GM18505 (cell line): ENCODE results near the gene DPH1.

Experiments
- ATAC-seq: cut with Tn5 transposase; IDR thresholded peaks from one replicate; pipeline ENCODE4 v1.9.1; 2021; ENCODE audit not compliant: unreplicated experiment
- POLR2A ChIP-seq: IDR thresholded peaks from 4 replicates; pipeline ENCODE4 v1.6.1; 2011; ENCODE audit warnings: borderline replicate concordance; ENCODE audit not compliant: insufficient read depth, insufficient read length; ENCODE audit errors: extremely low read depth

Gene DPH1

GRCh38 chr17:2016494-2016893 is 13.5 kb upstream of the DPH1 start:
- no peak for ATAC-seq

GRCh38 chr17:2017274-2017941 is 12.5 kb upstream of the DPH1 start:
- no peak for ATAC-seq
- TF ChIP-seq POLR2A, result no peak

More at GRCh38 chr17:2016494-2016893, 13.5 kb upstream of the DPH1 start:
- TF ChIP-seq POLR2A, result no peak

DNA sequence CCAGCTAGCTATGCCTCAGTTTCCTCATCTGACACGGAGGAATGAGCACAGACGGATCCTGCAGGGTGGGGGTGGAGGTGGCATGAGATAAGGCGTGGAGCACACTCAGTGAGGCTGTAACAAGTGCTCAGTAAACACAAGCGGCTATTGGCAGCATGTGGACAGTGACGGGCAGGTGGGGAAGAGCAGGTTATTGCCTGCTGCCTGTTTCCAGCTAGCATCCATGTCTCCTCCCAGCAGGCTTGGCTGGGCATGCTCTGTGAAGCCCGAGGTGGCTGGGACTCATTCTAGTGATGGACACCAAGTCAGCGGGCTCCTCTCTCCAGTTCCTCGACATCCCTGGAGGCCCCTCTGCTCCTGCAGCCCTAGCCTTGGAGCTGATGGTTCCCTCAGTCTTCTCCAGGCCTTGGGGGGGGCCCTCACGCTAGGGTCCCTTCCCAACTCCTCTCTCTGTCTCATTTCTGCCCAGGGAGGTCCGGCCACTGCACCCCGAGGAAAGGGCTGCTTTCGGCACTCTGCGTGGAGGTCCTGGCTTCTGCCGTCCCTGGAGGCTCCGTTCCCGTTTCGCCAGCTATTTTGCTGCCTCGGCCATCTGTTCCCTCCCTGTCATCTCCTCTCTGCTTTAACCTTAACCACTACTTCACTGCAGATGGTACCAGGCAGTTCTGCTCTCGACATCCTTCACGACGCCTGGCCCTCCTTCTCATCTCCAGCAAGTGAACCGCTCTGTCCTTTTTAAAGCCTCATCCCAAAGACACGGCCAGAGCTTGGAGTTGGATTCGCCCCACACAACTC is 11.0 kb upstream of the DPH1 start:
- no peak for ATAC-seq
- no peak for TF ChIP-seq POLR2A

- no peak for ATAC-seq
Observed at GRCh38 chr17:2019723-2020122, 10.2 kb upstream of the DPH1 start.

GRCh38 chr17:2020721-2021120 is 9.2 kb upstream of the DPH1 start:
- no peak for TF ChIP-seq POLR2A
- ATAC-seq, result no peak

More at GRCh38 chr17:2019723-2020122, 10.2 kb upstream of the DPH1 start:
- TF ChIP-seq POLR2A, result no peak

GRCh38 chr17:2022647-2023240 is 7.2 kb upstream of the DPH1 start:
- no peak for ATAC-seq
- TF ChIP-seq POLR2A, result no peak

DNA sequence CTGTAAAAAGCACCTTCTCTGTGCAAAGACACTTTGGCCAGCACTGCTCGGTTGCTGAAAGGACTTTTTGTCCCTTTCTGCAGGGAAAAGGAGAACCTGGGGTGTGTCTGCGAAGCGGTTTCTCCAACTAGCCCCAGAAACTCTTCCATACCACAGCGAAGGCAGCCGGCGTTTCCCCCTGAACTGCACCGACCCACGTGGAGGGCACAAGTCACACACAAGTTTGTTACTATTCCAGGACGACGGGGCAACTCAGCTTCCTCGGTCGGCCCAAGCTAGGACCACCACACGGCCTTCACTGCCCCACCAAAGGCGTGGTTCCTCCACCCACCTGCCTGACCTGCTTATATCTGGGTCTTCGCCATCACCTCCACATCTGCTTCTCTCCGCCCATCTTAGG is 6.7 kb upstream of the DPH1 start:
- TF ChIP-seq POLR2A, result no peak
- no peak for ATAC-seq

GRCh38 chr17:2023692-2024571 is 6.0 kb upstream of the DPH1 start:
- ATAC-seq, result no peak
- no peak for TF ChIP-seq POLR2A

DNA sequence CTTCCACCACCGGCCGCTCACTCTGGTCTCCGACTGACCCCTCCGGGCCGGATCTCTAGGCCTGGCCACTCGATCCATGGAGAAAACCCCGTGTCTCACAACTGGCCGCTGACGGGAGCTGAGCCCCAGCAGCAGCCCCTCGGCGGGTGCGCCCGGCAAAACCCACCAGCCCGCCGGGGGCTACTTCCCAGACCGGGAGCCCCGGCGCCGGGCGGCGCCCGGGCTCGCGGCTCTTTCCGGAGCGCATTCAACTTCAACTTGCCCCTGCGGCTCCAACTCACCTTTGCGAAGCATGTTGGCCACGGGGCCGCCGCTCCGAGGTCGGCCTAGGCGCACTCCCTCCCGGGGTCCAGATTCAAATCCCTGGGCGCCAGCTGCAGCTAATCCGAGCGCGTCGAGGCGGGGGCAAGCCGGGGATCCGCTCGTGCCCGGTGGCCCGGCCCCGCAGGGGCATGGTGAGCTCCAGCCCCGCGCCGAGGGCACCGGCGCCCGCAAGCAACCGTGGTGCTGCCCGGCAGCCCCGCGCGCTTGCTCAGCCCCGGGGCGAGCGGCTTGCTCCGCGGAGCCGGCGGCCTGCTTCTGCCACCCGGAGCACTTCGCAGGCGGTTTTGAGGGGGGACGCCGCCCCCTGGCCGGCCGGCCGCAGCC is 5.3 kb upstream of the DPH1 start:
- TF ChIP-seq POLR2A, result no peak
- no peak for ATAC-seq

DNA sequence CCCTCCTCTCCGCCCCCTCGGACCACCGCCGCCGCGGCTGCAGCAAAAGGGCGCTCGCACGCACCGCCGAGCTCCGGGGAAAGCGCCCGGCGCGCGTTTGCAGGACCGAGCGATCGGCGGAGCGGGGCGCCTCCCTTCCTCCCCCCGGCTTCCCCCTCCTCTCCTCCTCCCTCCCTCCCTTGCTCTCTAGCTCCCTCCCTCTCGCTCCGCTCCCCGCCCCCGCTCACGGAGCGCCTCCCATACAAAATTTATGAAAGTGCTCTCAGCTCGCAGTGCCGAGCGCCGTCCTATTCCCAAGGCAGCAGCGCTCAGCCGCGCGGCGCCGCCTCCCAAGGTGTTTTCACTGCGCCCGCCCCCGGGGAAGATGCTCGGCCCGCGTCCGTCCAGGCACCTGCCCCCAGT is 4.7 kb upstream of the DPH1 start, which contains the start of gene RTN4RL1:
Gene RTN4RL1 (minus strand): TSS at position 115 of the 402 bp plus-strand sequence. CDS start 469 bp downstream, outside the sequence.
- ATAC-seq, result no peak
- no peak for TF ChIP-seq POLR2A

GRCh38 chr17:2025622-2026309 is 4.2 kb upstream of the DPH1 start:
- ATAC-seq, result no peak

GRCh38 chr17:2027528-2028233 is 2.3 kb upstream of the DPH1 start:
- TF ChIP-seq POLR2A, result no peak
- no peak for ATAC-seq

More at GRCh38 chr17:2025622-2026309, 4.2 kb upstream of the DPH1 start:
- no peak for TF ChIP-seq POLR2A

DNA sequence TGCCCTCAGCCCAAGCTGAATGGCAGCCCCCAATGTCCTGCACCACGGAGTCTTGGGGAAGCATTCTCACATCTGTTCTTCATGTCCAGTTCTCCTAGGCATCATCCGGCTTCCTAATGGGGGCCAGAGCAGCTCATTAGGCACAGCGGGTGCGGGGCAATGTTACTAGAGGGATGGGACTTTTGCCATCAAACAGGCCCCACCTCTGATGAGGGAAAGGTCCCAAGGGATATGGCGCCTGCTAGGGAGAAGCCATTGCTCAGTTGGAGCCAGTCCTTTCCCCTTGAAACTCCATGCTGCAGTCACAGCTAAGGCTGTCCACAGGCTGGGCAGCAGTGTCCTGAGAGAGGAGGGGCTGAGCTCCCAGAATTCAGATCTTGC is 1.7 kb upstream of the DPH1 start:
- ATAC-seq, result no peak
- TF ChIP-seq POLR2A, result no peak
